T-helper 2 cell (primary cell): ENCODE results near the gene DSCAM.

Experiments
- DNase-seq, 5 experiments: peaks; one replicate each; pipeline versions ENCODE4 v3.0.0 to v3.0.0-alpha.2; 2012 to 2022

The DSCAM gene

DNA sequence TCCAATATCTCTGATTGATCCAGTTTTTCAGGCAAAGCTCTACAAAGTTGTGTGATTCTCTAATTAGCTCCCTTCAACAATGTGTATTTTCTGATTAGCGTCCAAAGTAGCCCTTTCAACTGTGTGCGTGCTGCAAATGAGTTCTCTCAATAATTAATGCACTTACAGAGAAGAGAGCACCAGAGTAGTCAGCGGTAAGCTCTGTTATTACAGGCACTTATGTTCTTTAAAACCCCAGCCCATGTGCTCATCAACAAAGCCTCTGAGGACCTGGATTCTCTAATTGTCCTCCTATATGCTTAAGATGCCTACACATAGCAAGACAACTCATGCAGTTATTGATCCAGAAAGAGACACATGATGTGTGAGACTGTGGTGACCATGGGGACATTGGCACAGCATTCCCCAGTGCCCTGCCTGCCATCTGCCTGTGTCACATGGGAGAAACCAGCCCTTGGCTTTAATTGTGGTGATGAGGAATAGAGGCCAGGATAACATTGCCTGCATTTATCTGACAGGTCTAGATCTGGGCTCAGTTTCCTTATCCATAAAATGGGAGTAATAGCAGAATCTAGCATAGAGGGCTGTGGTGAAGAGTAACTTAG is 828.0 kb downstream of the DSCAM start:
- DNase-seq = no peak

DNA sequence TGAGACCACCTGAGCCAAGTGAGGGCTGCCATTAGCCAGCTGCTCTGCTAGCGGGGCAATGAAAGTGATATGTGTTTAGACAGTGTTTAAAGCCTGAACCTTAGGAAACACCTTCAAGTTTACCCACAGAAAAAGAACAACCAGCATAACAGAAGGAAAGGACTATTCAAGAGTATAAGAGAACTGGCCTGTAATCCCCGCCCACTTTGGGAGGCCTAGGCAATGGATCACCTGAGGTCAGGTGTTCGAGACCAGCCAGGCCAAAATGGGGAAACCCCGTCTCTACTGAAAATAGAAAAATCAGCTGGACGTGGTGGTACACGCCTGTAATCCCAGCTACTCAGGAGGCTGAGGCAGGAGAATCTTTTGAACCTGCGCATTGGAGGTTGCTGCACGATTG is 830.3 kb downstream of the DSCAM start:
- DNase-seq = no peak

DNA sequence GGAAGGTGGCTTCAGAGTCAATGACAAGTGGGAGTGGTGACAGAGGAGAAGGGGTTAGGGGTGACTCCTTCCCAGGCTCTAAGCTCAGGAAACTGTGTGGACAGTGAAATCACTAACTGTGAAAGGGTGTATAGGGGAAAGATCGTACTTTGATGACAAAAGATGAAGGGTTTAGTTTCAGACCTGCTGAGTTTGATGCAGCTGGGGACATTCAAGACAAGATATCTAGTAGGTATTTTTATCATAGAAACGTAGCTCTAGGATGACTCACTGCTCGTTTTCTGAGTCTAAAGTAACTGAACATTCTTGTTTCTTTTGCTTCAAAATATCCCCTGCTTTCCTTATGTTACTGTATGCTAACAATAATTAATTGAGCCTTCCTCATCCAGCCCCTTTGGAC is 830.7 kb downstream of the DSCAM start:
- no peak for DNase-seq

DNA sequence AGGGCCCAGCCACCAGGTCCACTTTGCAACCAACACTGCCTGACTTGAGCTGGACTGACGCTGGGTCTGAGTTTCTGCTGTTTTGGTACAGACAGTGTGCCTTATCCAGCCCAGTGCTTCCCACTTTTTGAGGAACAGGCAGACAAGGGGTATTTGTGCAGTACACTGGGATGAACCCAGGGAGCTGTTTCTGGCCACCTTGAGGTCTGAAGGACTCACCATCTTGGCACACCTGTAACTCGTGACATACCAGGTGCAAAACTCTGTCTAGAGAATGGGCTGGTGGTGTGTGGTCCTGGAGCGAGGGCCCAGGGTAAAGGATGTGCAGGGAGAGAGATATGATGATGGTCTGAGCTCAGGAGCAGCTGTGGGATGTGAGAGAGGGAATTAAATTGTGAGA is 831.1 kb downstream of the DSCAM start:
- no peak for DNase-seq

DNA sequence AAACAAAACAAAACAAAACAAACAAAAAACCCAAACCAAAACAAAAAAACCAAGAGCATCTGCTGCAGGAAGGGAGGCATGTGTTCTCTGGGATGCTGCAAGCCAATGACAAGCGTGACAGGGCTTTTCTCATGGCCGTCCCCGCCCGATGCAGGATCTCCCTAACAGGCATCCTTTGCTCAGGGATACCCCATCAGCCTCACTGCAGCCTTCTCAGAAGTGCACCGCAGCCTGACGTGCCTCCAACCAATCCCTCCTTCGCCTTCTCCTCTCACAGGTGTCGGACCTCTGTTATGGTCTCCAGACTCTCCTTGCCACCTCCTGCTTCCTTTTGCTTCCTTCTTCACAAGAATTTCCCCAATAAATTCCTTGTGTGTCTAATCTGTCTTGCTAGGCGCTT is 832.6 kb downstream of the DSCAM start:
- DNase-seq = no peak

DNA sequence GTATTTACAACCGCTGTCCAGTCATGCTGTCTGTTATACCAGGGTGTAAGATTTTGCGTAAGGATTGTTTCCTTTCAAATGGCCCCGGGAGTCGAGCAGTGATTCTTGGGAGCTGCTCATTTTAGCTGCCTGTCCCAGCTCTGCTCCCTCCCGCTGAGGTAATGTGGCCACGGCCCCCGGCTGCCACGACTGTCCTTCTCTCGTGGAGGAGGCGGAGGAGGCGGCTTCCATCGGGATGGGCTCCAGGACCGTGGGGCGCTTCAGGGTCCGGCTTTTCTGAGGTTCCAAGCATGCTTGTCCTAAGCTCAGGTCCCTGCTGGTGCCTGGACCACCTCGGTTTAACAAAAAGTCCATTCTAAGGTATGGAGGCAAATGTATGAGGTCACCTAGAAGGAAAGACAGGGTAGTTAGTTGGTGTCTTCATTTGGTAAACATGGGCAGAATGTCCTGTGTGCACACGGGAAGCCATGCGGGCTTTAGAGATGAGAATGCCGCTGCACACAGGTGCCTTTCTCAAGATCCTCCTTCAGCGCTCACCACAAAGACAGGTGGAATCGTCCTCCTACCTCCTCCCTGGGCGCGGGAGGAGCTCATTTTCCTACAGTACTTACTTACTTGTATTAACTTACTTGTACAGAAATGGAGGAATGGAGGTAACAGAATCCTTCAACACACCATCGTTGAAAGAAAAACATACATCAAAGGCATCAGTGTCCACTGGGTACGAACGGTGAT is 833.8 kb downstream of the DSCAM start:
- DNase-seq = no peak

DNA sequence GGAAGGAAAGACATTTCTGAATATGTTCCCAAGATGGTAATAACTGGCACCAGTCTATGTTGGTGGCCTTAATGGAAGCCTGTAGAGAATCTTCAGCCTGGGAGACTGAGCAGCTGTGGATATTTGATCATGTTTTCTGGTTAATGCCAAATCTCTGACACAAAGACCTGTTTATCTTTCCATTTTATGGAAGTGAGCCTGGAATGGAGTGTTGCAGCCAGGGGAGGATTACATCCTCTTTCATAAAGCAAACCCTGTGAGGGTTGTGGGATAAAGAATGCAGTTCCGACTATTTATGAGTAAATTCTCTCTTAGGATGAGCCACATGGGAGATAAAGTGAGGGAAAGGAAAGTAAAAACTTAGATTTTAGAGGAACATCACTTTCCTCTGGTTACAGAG is 835.6 kb downstream of the DSCAM start:
- no peak for DNase-seq

DNA sequence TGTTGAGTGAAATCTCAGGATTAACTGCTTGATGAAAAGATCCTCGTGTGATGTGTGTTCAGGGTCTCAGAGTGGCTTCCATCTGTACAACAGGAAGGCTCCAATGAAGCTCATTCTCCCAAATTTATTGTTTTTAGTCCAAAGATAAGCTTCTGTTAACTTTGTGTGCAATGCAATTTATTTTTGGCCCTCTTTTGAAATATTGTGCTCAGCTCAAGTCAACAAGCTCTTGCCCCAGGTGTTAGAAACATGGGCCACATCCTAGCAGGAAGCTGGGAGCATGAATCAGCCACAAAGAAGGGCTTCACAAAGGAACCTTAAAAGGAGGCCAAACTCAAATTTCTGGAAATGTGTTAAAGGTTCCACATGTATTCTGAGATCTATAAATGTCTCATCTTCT is 844.0 kb downstream of the DSCAM start:
- no peak for DNase-seq

DNA sequence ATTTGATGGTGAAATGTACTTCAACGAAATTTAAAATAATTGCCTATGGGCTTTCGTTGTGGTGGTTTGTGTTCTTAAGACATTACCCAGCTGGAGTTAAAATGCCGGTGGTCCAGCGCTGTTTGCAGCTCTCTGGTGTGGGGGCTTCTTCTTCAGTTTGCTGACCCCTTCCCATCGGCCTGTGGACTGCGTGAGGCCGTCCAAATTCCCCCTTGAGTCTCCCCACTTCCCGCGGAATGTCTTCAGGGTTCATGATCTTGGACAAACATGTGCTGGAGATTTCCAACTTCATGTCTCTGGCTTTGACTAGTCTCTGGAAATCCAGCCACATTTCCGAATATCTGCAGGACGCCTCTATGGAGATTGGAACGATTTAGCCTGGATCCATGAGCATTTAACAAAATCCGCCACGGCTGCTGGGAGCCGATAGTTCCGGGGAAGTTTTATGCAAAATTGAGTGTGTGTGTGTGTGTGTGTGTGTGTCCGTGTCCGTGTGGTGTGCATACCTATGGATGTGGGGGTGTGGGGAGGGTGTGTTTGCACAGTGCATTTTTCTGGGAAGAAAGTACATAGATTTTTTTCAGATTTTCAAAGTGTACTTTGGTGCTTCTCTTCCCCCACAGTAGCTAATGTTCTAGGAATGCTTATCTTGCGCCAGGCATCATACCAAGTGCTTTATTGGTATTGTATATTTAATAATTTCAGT is 862.5 kb downstream of the DSCAM start:
- no peak for DNase-seq

DNA sequence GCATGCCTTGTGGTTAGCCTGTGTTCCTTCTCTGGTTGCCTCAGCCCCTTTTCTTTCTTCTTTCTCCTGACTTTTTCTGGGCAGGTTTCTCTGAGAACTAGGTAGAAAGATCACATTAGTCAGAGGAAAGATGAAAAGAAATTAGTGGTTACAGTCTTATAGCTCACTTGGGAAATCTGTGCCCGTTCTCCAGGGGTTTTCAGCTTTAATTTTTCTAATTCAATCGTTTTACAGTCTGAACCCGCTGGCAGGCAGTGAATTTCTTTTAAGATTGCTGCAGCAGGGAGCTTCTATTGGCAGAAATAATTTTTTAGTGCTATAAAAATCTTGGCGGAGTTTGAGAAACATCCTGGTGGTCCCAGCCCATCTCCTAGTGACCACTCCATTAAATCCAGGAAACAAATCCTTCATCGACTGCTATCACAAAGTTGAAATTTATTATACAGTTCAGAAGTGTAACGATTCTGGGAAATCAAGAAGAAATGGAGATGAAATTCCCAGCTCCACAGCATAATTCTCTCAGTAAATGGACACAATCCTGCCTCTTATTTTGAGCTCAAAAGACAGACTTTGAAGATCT is 866.6 kb downstream of the DSCAM start:
- DNase-seq = no peak

DNA sequence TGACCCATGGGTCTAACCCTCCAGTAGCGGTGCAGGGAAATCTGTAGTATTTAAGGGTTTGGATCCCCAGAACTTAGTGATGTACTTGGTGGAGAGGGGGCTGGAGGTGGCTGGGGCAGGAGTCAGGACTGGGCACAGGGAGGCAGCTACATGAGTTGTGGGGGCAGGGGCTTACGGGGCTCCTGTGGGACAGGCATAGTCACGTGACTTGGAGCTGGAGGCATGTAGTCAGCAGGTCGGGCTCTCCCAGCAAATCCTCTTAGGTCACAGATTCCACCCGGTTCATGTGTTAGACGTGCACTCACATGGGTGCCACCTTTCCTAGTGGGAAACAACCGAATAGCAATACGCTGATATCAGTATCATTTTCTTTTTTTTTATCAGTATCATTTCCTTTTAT is 867.6 kb downstream of the DSCAM start:
- DNase-seq = no peak

DNA sequence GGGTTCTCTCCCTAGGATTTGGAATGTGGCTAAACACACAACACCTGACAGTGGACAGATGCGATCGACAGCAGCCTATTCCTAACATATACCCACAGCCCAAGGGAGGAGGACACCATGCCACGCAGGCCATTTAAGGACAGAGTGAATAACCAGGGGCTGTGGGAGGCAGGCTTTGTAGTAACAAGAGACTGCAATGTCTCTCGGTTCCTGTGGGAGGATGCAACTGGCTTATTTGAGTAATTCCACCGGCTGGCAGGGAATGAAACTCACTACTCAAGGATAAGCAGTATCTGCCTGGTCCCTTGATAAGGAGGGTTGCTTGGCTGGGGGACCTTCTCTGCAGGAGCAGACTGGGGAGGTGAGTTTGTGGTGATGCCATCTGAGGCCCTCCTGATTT is 870.2 kb downstream of the DSCAM start:
- DNase-seq = no peak

DNA sequence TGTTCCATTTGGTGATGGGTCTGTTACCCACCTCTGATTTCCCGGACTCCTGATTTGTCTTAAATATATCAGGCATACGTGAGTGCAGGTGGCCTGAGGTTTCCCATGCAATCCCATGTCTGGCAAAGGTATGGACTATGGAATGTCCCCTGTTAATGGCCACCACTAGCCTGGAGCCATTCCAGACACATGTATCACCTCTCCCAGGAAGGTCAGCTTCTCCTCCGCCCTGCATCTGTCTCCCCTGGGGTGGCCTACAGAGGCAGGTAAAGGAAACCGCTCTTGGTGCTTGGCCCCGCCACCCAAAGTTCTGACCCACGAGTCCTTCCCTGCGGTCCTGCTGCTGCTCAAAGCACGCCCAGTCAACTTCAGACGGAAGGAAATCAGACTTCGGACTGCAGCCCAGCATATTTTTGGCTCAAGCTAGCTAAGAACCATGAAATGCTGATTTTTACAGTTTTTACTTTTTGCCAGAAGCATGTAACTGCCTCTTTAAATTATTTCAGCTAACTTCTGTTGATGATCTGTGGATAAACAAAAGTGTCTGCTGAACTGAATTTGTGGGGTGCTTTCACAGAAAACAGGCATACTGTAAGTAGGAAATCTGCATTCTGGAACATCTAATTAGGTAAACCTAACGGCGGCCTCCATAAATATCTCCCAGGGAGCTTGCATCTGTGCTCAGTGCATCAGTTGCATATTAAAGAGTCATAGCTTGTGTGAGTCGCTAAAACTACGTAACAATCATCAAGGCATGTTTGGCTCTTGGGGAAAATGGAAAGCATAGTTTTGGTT is 873.8 kb downstream of the DSCAM start:
- no peak for DNase-seq

DNA sequence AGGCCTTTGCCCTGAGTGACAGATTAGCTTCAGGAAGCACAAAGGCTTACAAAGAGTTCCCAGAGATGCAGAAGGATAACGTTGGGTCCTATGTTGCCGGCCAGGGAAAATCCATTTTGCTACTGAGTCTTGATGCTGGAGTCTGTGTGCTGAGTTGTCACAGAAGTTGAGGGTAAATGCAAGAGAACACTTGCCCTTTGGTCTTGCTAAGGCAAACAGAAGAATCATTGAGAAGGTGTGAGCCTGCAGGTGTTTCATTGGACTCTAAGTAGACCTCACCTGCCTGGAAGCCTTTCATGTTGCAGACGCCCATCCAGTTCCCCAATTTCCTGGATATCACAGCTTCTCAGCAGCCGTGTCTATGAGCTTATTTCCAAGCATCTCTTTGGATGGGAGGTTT is 874.5 kb downstream of the DSCAM start:
- DNase-seq = no peak

DNA sequence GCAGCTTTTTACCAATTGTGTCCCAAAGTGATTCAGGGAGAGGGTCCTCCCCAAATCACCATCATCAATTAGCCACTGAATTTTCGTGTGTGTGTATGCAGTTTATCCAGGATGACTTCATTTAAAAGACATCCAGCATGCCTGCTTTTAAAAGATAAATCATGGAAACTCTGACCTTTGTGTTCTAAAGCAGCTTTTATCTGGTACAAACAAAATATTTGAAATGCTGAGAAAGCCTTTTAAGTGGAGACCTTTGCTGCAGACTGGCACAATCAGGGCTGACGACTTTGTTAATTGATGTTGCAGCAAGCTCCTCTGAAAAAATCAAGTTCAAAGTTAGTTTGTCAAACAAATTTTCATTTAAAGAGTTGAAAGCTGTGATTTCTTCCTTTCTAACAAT is 875.0 kb downstream of the DSCAM start:
- no peak for DNase-seq

DNA sequence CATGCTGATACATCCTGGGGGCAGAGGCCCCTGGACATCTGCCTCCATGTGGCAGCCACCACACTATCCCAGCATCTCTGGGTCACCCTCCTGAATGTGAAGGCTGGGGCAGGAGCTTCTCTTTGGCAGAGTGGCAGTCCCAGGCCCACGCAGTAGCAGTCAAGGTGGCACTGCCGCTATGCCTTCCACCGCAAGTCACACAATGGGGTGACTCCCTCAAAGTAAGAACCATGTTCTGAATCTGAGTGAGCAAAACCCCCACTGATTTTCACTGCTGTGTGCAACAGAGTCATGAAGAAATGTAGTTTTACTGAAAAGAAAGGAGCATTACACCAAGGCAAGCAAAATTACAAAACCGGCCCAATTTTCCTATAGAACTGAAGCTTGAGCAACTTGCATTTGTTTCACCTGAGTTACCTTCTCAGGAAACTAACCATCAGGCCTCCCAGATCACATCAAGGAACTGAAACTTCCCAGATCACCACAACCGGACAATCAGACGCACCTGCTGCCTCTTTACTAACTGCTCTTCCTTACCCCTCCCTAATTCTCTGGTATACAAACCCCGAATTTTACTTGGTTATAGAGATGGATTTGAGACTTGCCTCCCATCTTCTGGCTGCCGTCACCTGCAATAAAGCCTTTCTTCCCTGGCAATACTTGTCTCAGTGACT is 877.1 kb downstream of the DSCAM start:
- no peak for DNase-seq

DNA sequence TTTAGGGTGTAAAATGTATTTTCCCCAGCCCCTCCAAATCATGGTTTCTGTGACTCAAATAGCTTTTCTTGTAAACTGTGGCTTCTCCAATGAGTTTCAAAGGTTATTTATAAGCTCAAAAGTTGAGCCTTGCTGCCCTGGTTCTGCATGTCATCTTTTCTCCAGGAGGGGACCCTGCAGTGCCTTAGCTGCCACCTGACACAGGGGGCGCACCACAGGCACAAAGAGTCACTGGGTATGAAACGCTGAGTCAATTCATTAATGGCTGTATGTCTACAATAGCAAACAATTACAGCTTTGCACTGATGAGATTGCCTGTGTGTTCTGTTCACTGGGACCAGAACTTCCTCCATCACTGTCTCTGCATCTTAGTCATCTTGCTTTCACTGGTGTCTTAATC is 878.9 kb downstream of the DSCAM start:
- DNase-seq = no peak

DNA sequence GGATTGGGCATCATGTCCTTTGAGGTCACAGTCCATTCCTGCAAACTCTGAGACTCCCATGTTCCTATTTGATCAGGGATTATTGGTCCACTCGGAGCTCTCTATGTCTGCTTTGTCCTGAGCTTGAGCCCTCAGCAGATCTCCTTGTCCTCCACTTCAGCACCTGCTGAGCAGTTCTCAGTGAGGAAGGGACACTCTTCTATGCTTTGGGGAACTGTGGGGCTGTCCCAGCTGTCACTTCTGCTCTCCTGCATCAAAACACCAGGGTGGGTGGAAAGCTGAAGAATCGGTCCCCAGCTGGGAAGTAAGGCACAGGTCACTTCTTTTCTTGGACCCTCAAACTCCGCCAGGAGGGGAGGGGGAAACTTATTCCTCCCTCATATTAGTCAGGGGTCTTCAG is 880.2 kb downstream of the DSCAM start:
- no peak for DNase-seq

DNA sequence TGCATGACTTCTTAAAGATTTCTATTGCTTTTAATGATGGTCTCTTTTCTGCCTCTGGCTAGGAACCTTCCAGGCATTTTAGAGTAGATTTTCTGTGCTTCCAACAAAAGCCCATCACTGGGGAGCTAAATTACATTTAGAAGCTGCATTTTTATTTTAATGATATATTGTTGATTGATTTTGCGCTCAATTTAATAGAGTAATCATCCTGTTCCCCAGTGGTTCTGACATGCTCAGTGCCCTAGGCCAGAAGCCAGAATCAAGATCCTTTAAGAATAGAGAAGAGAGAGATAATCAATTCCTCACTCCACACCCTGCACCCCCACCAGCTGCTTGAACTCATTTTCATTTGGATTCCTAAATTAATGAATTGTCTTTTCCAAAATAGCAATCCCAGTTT is 881.9 kb downstream of the DSCAM start:
- no peak for DNase-seq

DNA sequence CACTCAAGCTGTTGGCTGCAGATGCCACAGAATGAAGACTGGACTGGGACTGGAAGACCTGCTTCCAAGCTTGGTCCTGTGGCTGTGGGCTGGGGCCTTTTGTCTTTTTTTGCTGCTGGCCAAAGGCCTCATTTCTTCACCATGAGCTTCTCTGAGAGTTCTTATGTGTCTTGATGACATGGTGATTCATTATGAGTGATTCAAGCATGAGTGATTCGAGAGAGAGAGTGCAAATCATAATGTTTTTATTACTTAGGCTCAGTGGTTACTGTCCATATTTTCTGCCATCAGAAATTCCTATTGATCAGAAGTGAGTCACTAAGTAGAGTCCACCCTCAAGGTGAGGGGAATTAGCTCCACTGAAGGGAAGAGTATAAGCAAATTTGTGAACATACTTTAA is 885.7 kb downstream of the DSCAM start:
- DNase-seq = no peak
